ENCODE data around the gene RARB. TPM values are rescaled to one million over a fixed set of nuclear protein-coding genes. Genes with fewer than 3 reads are reported as not detected.

RARB gene
- total and polyA plus RNA-seq, 8 donors = 1.7 to 28.0 (median 9.0) TPM

DNA sequence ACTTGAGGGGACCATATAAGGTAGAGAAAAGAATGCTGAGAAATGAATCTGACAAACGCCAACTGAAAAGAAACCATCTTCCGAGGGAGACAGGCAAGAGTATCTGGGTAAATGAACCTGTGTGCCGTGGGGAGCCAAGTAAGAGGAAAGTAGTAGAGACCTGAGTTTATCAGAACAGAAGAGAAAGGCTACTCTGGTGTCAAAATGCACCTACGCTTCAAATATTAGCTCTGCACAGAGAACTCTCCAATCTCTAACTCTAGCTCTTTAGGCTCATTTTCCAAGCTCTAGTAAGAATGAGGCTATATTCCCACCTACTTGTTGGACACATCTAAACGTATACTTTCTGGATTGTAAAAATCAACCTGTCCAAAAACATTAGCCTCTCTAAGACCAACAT lies 183.1 kb downstream of the RARB start:
- Histone ChIP-seq H3K27me3 (no peaks in the 10 kb centered on the region), H3K9me3 (no peaks in the 10 kb centered on the region), H3K36me3 (peaks cover 36 to 96% (median 95%) of the 10 kb centered on the region in 4 donors), H3K4me3 (no peak overlapping the region), H3K4me1 (no peaks in the 10 kb centered on the region), H3K27ac (no peak overlapping the region)
- no peak for DNase-seq
- intact Hi-C loops (cut with DNase I; ENCODE audit: low total_unique reads) = no loop called here
- TF ChIP-seq POLR2AphosphoS5 (IDR thresholded peaks at IDR 0.05) (no peak), POLR2A (IDR thresholded peaks at IDR 0.05) (no peak), EP300 (IDR thresholded peaks at IDR 0.05) (no peak)
- TF ChIP-seq, protein P1, sequence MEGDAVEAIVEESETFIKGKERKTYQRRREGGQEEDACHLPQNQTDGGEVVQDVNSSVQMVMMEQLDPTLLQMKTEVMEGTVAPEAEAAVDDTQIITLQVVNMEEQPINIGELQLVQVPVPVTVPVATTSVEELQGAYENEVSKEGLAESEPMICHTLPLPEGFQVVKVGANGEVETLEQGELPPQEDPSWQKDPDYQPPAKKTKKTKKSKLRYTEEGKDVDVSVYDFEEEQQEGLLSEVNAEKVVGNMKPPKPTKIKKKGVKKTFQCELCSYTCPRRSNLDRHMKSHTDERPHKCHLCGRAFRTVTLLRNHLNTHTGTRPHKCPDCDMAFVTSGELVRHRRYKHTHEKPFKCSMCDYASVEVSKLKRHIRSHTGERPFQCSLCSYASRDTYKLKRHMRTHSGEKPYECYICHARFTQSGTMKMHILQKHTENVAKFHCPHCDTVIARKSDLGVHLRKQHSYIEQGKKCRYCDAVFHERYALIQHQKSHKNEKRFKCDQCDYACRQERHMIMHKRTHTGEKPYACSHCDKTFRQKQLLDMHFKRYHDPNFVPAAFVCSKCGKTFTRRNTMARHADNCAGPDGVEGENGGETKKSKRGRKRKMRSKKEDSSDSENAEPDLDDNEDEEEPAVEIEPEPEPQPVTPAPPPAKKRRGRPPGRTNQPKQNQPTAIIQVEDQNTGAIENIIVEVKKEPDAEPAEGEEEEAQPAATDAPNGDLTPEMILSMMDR (IDR thresholded peaks at IDR 0.05) = no peak
- WGBS, 5 donors = 93 to 99% (median 96%) methylated on average over 5 of the region's 5 CpGs

DNA sequence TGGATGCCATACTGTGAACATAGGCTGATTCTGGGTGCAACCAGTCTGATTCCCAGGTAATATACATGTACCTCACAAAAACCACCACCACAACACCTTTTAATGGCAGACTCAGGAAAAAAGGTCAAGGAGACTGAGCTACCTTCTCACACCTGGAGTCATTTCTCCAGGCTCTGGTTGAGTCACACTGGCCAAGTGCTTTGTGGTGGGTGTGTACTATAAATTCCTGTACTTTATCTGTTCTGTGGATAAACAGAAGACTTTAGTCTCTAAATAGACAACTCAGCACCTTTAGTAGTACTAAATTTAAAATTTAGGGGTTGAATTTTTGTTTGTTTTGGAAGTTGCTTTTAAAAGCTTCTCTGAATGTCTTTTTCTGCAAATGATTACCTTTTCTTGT lies 190.0 kb downstream of the RARB start:
- H3K27ac ChIP-seq = peak overlapping the region in 1 of 5 donors; percentile 61
- H3K36me3 ChIP-seq = peaks cover 21 to 93% (median 82%) of the 10 kb centered on the region in 4 donors
- TF ChIP-seq POLR2AphosphoS5 (IDR thresholded peaks at IDR 0.05) = no peak
- TF ChIP-seq POLR2A (IDR thresholded peaks at IDR 0.05) = no peak
- TF ChIP-seq, protein P1 (IDR thresholded peaks at IDR 0.05) = no peak
- no peak overlapping the region for H3K4me3 ChIP-seq
- DNase-seq = peak in 1 of 2 donors; percentile 14
- H3K27me3 ChIP-seq = no peaks in the 10 kb centered on the region
- no peaks in the 10 kb centered on the region for H3K9me3 ChIP-seq
- peaks cover 0 to 11% (median 0%) of the 10 kb centered on the region in 4 donors for H3K4me1 ChIP-seq
- intact Hi-C loops (cut with DNase I; ENCODE audit: low total_unique reads) = no loop called here

DNA sequence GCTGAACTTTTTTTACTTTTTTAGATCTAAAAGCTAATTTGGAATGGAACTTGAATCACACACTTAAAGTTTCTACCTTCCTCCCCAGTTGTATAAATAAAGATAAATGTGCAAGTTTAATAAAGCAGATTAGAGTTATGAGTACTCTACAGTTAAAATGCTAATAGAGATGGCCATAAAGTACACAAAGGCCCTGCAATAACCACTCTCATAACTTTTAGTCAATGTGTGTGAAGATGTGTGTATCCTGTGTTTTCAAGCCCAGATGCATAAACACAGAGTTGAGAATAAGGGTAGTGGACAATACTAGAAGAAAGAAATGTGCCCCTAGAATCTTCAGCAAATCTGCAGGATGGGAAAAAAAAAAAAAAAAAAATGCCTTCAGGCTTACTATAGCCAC lies 191.3 kb downstream of the RARB start:
- Histone ChIP-seq H3K4me1 (peaks cover 0 to 11% (median 0%) of the 10 kb centered on the region in 4 donors), H3K9me3 (no peaks in the 10 kb centered on the region), H3K27me3 (no peaks in the 10 kb centered on the region), H3K27ac (no peak overlapping the region), H3K36me3 (peaks cover 21 to 94% (median 82%) of the 10 kb centered on the region in 4 donors), H3K4me3 (no peak overlapping the region)
- no peak for TF ChIP-seq EP300 (IDR thresholded peaks at IDR 0.05)
- no peak for DNase-seq
- intact Hi-C loops (cut with DNase I; ENCODE audit: low total_unique reads) = no loop called here

DNA sequence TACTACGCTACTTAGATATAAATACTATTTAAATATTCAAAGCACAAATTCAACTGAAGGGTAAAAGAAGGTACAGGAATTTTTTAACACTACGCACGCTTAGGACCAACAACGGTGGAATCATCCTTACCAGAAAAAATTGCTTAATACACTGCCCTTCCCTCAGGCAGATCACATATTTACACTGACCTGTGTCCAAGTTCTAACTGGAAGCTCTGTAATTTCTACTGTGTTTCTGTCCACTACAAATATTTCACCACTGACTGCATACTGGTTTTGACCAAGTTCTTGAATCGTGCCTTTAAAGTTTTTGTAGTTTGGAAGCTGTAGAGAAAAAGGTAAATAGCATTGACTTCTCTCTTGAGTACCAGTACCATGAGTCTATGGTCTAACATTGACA lies 192.4 kb downstream of the RARB start:
- Histone ChIP-seq H3K27ac (no peak overlapping the region), H3K4me3 (no peak overlapping the region), H3K36me3 (peaks cover 27 to 94% (median 83%) of the 10 kb centered on the region in 4 donors), H3K9me3 (no peaks in the 10 kb centered on the region), H3K27me3 (no peaks in the 10 kb centered on the region), H3K4me1 (peaks cover 0 to 11% (median 0%) of the 10 kb centered on the region in 4 donors)
- 97 to 98% (median 98%) methylated on average over 5 of the region's 5 CpGs for WGBS, 5 donors
- no peak for DNase-seq
- no peak for TF ChIP-seq EP300 (IDR thresholded peaks at IDR 0.05)
- TF ChIP-seq, protein P1 (IDR thresholded peaks at IDR 0.05) = no peak
- no peak for TF ChIP-seq POLR2A (IDR thresholded peaks at IDR 0.05)
- no peak for TF ChIP-seq POLR2AphosphoS5 (IDR thresholded peaks at IDR 0.05)
- intact Hi-C loops (cut with DNase I; ENCODE audit: low total_unique reads) = no loop called here

DNA sequence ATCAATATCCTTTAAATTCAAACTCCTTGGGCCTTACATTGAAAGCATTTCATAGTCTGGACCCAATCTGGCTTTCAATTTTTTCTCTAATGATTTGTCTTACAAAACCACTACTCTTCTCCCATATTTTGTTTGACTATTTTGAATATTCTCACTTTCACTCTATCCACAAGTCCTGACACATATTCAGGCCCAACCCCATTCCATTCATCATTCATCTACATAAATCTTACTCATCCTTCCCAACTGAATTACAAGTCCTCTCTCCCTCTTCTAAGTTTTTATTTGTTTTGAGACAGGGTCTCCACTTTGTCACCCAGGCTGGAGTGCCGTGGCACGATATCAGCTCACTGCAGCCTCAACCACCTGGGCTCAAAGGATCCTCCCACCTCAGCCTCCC lies 193.0 kb downstream of the RARB start:
- Histone ChIP-seq H3K4me3 (no peak overlapping the region), H3K36me3 (peaks cover 27 to 93% (median 84%) of the 10 kb centered on the region in 4 donors), H3K9me3 (no peaks in the 10 kb centered on the region), H3K27ac (no peak overlapping the region), H3K27me3 (no peaks in the 10 kb centered on the region), H3K4me1 (peaks cover 0 to 11% (median 0%) of the 10 kb centered on the region in 4 donors)
- 96 to 100% (median 100%) methylated on average over 2 of the region's 2 CpGs for WGBS, 5 donors
- TF ChIP-seq EP300 (IDR thresholded peaks at IDR 0.05) = no peak
- TF ChIP-seq POLR2A (IDR thresholded peaks at IDR 0.05) = no peak
- TF ChIP-seq POLR2AphosphoS5 (IDR thresholded peaks at IDR 0.05) = no peak
- TF ChIP-seq, protein P1 (IDR thresholded peaks at IDR 0.05) = no peak
- intact Hi-C loops (cut with DNase I; ENCODE audit: low total_unique reads) = no loop called here
- no peak for DNase-seq

Measured in stomach (tissue), 9 donors.